IMR-90 (cell line): ENCODE measurements around the gene SLC47A2.

Experiments used
- BHLHE40 ChIP-seq: fragments of 150-350 bp; IDR thresholded peaks from 2 replicates; pipeline ENCODE4 v1.6.1; 2016; ENCODE audit warnings: mild to moderate bottlenecking, low read depth, low read length
- CEBPB ChIP-seq: IDR thresholded peaks from 2 replicates; pipeline ENCODE4 v1.6.1; 2012; ENCODE audit warnings: low read depth, low read length, improper control_type of control experiment
- FOS ChIP-seq: fragments of 150-350 bp; IDR thresholded peaks from 2 replicates; pipeline ENCODE4 v1.6.1; 2016; ENCODE audit warnings: low read depth, low read length
- MAZ ChIP-seq: IDR thresholded peaks from 2 replicates; pipeline ENCODE4 v1.6.1; 2012; ENCODE audit warnings: low read depth, mild to moderate bottlenecking, low read length, improper control_type of control experiment, moderate library complexity, borderline replicate concordance
- MXI1 ChIP-seq: IDR thresholded peaks from 2 replicates; pipeline ENCODE4 v1.6.1; 2012; ENCODE audit warnings: low read depth, mild to moderate bottlenecking, low read length, moderate library complexity, borderline replicate concordance
- POLR2A ChIP-seq: IDR thresholded peaks from 2 replicates; pipeline ENCODE4 v1.6.1; 2012; ENCODE audit warnings: mild to moderate bottlenecking, low read depth, low read length
- RAD21 ChIP-seq: IDR thresholded peaks from 2 replicates; pipeline ENCODE4 v1.6.1; 2012; ENCODE audit warnings: low read length, improper control_type of control experiment
- RCOR1 ChIP-seq: IDR thresholded peaks from 2 replicates; pipeline ENCODE4 v1.6.1; 2012; ENCODE audit warnings: mild to moderate bottlenecking, low read length, improper control_type of control experiment; ENCODE audit not compliant: insufficient replicate concordance
- RFX5 ChIP-seq: IDR thresholded peaks from 2 replicates; pipeline ENCODE4 v1.8.0; 2012; ENCODE audit warnings: low read depth, mild to moderate bottlenecking, low read length, moderate library complexity
- SMC3 ChIP-seq: fragments of 150-350 bp; IDR thresholded peaks from 2 replicates; pipeline ENCODE4 v1.6.1; 2016; ENCODE audit warnings: low read depth, mild to moderate bottlenecking, antibody characterized with exemption, low read length, moderate library complexity
- TF ChIP-seq, protein P1 (sequence below): conservative IDR thresholded peaks from 2 replicates; pipeline ENCODE4 v1.5.1; 2012; ENCODE audit warnings: mild to moderate bottlenecking, low read depth, low read length, improper control_type of control experiment
- TF ChIP-seq, protein P2 (sequence below): fragments of 150-350 bp; IDR thresholded peaks from 2 replicates; pipeline ENCODE4 v1.6.1; 2016; ENCODE audit warnings: low read depth, mild to moderate bottlenecking, low read length, moderate library complexity, borderline replicate concordance
- TF ChIP-seq, protein P3 (sequence below): fragments of 150-350 bp; IDR thresholded peaks from 2 replicates; pipeline ENCODE4 v1.6.1; 2017; ENCODE audit warnings: mild to moderate bottlenecking, antibody characterized with exemption, low read length, low read depth

GRCh38 chr17:19766016-19766415 is 49.6 kb upstream of the SLC47A2 start:
- TF ChIP-seq, protein P1, sequence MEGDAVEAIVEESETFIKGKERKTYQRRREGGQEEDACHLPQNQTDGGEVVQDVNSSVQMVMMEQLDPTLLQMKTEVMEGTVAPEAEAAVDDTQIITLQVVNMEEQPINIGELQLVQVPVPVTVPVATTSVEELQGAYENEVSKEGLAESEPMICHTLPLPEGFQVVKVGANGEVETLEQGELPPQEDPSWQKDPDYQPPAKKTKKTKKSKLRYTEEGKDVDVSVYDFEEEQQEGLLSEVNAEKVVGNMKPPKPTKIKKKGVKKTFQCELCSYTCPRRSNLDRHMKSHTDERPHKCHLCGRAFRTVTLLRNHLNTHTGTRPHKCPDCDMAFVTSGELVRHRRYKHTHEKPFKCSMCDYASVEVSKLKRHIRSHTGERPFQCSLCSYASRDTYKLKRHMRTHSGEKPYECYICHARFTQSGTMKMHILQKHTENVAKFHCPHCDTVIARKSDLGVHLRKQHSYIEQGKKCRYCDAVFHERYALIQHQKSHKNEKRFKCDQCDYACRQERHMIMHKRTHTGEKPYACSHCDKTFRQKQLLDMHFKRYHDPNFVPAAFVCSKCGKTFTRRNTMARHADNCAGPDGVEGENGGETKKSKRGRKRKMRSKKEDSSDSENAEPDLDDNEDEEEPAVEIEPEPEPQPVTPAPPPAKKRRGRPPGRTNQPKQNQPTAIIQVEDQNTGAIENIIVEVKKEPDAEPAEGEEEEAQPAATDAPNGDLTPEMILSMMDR, result no peak
- TF ChIP-seq RAD21, result no peak
- no peak for TF ChIP-seq POLR2A
- TF ChIP-seq SMC3, result no peak
- TF ChIP-seq MXI1, result no peak
- TF ChIP-seq RCOR1, result no peak
- TF ChIP-seq, protein P2, sequence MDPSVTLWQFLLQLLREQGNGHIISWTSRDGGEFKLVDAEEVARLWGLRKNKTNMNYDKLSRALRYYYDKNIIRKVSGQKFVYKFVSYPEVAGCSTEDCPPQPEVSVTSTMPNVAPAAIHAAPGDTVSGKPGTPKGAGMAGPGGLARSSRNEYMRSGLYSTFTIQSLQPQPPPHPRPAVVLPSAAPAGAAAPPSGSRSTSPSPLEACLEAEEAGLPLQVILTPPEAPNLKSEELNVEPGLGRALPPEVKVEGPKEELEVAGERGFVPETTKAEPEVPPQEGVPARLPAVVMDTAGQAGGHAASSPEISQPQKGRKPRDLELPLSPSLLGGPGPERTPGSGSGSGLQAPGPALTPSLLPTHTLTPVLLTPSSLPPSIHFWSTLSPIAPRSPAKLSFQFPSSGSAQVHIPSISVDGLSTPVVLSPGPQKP, result no peak
- no peak for TF ChIP-seq MAZ
- TF ChIP-seq CEBPB, result no peak
- TF ChIP-seq, protein P3, sequence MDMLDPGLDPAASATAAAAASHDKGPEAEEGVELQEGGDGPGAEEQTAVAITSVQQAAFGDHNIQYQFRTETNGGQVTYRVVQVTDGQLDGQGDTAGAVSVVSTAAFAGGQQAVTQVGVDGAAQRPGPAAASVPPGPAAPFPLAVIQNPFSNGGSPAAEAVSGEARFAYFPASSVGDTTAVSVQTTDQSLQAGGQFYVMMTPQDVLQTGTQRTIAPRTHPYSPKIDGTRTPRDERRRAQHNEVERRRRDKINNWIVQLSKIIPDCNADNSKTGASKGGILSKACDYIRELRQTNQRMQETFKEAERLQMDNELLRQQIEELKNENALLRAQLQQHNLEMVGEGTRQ, result no peak
- no peak for TF ChIP-seq RFX5
- TF ChIP-seq BHLHE40, result no peak
- TF ChIP-seq FOS, result no peak
